ENCODE results near the gene GOLGA5.
"Not testable (repeated sequence)": the region's sequence is repeated elsewhere in the genome, so short reads cannot be mapped to it uniquely, and the experiment has no call there.

GRCh38 chr14:92819680-92820535 lies 25.8 kb downstream of the GOLGA5 start:
- not testable (repeated sequence) for TF ChIP-seq EZH2 (IDR thresholded peaks at IDR 0.05; ENCODE audit: borderline replicate concordance, low read depth, low read length, severe bottlenecking); CTCF (IDR thresholded peaks at IDR 0.05; ENCODE audit: borderline replicate concordance, extremely low read depth, low read length, poor library complexity, severe bottlenecking)
